GM12891 (cell line): ENCODE results near the gene CX3CL1. TPM values are rescaled to one million over a fixed set of nuclear protein-coding genes. Genes with fewer than 3 reads are reported as not detected.
"Not testable (repeated sequence)": the region's sequence is repeated elsewhere in the genome, so short reads cannot be mapped to it uniquely, and the experiment has no call there.

Experiments
- DNase-seq: peaks from one replicate; pipeline ENCODE4 v3.0.0; 2011; ENCODE audit warnings: low spot score; ENCODE audit not compliant: insufficient read length
- FAIRE-seq: peaks from 2 replicates; lab custom pipeline; 2011; peaks lifted over from hg19 to GRCh38; lab: Jason Lieb, UNC
- PAX5 ChIP-seq: IDR thresholded peaks from 2 replicates; pipeline ENCODE4 v1.6.1; 2011; ENCODE audit warnings: low read length, moderate library complexity, mild to moderate bottlenecking; ENCODE audit not compliant: insufficient read depth, severe bottlenecking
- POLR2A ChIP-seq: IDR thresholded peaks from 2 replicates; pipeline ENCODE4 v1.6.1; 2011; ENCODE audit warnings: low read depth, low read length, control low read depth
- POLR2AphosphoS5 ChIP-seq: IDR thresholded peaks from 2 replicates; pipeline ENCODE4 v1.6.1; 2011; ENCODE audit warnings: low read depth, low read length, control low read depth
- POU2F2 ChIP-seq: IDR thresholded peaks from 2 replicates; pipeline ENCODE4 v1.6.1; 2011; ENCODE audit warnings: low read depth, mild to moderate bottlenecking, control low read depth, low read length, moderate library complexity
- SPI1 ChIP-seq: IDR thresholded peaks from 2 replicates; pipeline ENCODE4 v1.6.1; 2011; ENCODE audit warnings: low read depth, low read length, control low read depth
- TAF1 ChIP-seq: IDR thresholded peaks from 2 replicates; pipeline ENCODE4 v1.6.1; 2011; ENCODE audit warnings: low read depth, low read length, control low read depth
- polyA plus RNA-seq: library from polyadenylated mRNA; unstranded; fragments of >200 nt; gene quantifications from one replicate; pipeline ENCODE4 v1.2.1, GENCODE V29; 2012; ENCODE audit warnings: low read depth, missing spikeins, inconsistent platforms; ENCODE audit not compliant: missing spikeins

CX3CL1 gene
- polyA plus RNA-seq: 0.74 TPM

- TF ChIP-seq POU2F2 (no peak), TAF1 (no peak), SPI1 (no peak), POLR2AphosphoS5 (no peak), PAX5 (no peak), POLR2A (no peak)
- FAIRE-seq (no peak), DNase-seq (no peak)
Observed at GRCh38 chr16:57372372-57373116, at the start of gene CX3CL1. Gene CX3CL1, plus strand, starts transcription at chr16:57372490. Its CDS starts 79 bp downstream, at chr16:57372569.

- TF ChIP-seq POLR2A (no peak), POU2F2 (no peak), POLR2AphosphoS5 (no peak), TAF1 (no peak), PAX5 (no peak), SPI1 (no peak)
- no peak for DNase-seq
- FAIRE-seq: peak; percentile 58
Observed at GRCh38 chr16:57324749-57325148, 47.5 kb upstream of the CX3CL1 start.

GRCh38 chr16:57325458-57325857, 46.8 kb upstream of the CX3CL1 start:
- TF ChIP-seq PAX5 (no peak), POU2F2 (no peak), SPI1 (no peak)
- DNase-seq: no peak
- no peak for FAIRE-seq

- FAIRE-seq: no peak
- DNase-seq: no peak
- no peak for TF ChIP-seq POU2F2
- TF ChIP-seq PAX5: no peak
- TF ChIP-seq SPI1: no peak
- TF ChIP-seq POLR2A: no peak
- TF ChIP-seq POLR2AphosphoS5: no peak
- TF ChIP-seq TAF1: no peak
Observed at GRCh38 chr16:57329718-57330327, 42.5 kb upstream of the CX3CL1 start.

GRCh38 chr16:57331355-57331754, 40.9 kb upstream of the CX3CL1 start:
- DNase-seq (no peak), FAIRE-seq (no peak)
- no peak for TF ChIP-seq SPI1
- no peak for TF ChIP-seq TAF1
- TF ChIP-seq PAX5: no peak
- TF ChIP-seq POLR2AphosphoS5: no peak
- no peak for TF ChIP-seq POU2F2
- no peak for TF ChIP-seq POLR2A

GRCh38 chr16:57333402-57333801, 38.9 kb upstream of the CX3CL1 start:
- no peak for DNase-seq
- FAIRE-seq: no peak
- no peak for TF ChIP-seq PAX5
- TF ChIP-seq POU2F2: no peak
- no peak for TF ChIP-seq TAF1
- TF ChIP-seq POLR2AphosphoS5: no peak
- no peak for TF ChIP-seq POLR2A
- TF ChIP-seq SPI1: no peak

- peak; percentile 45 for FAIRE-seq
- TF ChIP-seq POLR2A (no peak), POLR2AphosphoS5 (no peak), SPI1 (no peak), TAF1 (no peak), PAX5 (no peak), POU2F2 (no peak)
- no peak for DNase-seq
Observed at GRCh38 chr16:57335366-57335765, 36.9 kb upstream of the CX3CL1 start.

- FAIRE-seq: peak; percentile 86
- no peak for DNase-seq
- TF ChIP-seq POU2F2: no peak
- TF ChIP-seq SPI1: peak; percentile 79
- TF ChIP-seq POLR2A: no peak
- TF ChIP-seq POLR2AphosphoS5: no peak
- no peak for TF ChIP-seq TAF1
- no peak for TF ChIP-seq PAX5
Observed at GRCh38 chr16:57341062-57341440, 31.2 kb upstream of the CX3CL1 start.

GRCh38 chr16:57341441-57342303, 30.6 kb upstream of the CX3CL1 start:
- no peak for DNase-seq
- FAIRE-seq: peak; percentile 40
- no peak for TF ChIP-seq POU2F2
- no peak for TF ChIP-seq POLR2AphosphoS5
- TF ChIP-seq SPI1: no peak
- TF ChIP-seq PAX5: no peak
- TF ChIP-seq TAF1: no peak
- no peak for TF ChIP-seq POLR2A

- not testable (repeated sequence) for FAIRE-seq, DNase-seq
Observed at GRCh38 chr16:57342606-57343005, 29.7 kb upstream of the CX3CL1 start.
